Measurements from ENCODE around the gene CDH4. TPM values are rescaled to one million over a fixed set of nuclear protein-coding genes. Genes with fewer than 3 reads are reported as not detected.

The CDH4 gene
- total RNA-seq, 2 donors from 2014 or later = 0.08 to 0.09 TPM

DNA sequence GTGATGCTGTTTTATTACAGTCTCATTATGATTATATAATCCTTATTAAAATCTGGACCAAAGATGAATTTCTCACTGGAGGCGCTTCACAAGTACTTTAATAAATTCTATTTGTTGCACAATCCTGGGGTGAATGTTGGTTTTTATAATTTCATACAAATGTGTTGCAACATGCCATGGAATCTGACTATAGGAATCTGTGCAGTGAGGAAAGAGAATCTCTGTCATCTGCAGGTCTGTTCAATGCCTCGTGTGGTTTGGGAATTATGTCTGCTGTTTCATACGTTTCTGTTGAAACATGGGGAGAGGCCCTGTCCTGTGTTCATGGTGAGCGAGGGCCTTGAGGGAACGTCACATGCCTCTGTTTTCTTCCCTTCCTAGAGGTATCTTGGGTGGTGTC lies 277.3 kb downstream of the CDH4 start:
- Mint-ChIP-seq H3K36me3 (no peaks in the 10 kb centered on the region), H3K27ac (no peak overlapping the region), H3K9me3 (no peaks in the 10 kb centered on the region)
- DNase-seq (ENCODE audit: low spot score in 2 of 2) (no peak), ATAC-seq (no peak)

DNA sequence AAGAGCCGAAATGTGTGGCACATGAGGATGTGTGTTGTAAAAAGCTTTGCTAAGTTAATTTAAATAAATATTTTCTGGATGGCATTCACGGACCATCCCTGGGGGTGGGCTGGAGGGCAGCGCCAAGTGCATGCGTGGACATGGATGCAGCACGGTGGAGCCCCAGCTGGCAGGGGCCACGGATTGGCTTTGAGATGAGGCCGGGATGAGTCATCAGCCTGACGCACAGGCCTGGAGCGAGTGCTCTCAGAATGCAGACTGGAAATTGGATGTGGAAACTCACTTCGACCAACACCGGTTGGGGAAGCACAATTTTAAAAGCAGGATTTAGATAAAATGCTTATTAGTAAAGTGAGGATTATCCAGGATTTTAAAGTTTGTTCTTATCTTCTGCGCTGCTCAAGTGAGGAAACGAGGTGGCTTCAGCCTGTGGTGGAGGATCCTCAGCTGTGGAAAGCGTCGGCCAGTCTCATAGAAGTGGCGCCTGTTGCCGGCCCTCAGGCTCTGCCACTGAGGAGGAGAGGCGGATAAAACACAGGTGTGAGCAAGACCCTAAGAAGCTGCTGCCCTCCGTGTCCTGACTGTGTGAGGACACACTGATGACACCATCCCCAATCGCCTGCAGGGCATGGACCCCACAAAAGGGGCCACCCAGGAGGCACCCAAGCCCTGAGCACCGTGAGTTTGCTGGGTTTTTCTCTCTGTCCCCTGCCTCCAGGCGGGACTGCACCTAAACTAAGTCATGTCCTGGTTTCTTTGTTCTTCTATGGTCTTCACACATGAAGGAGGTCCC lies 279.7 kb downstream of the CDH4 start:
- no peaks in the 10 kb centered on the region for H3K36me3 Mint-ChIP-seq
- H3K9me3 Mint-ChIP-seq = no peaks in the 10 kb centered on the region
- no peak for DNase-seq (ENCODE audit: low spot score in 2 of 2)
- ATAC-seq = no peak
- no peak overlapping the region for H3K27ac Mint-ChIP-seq

DNA sequence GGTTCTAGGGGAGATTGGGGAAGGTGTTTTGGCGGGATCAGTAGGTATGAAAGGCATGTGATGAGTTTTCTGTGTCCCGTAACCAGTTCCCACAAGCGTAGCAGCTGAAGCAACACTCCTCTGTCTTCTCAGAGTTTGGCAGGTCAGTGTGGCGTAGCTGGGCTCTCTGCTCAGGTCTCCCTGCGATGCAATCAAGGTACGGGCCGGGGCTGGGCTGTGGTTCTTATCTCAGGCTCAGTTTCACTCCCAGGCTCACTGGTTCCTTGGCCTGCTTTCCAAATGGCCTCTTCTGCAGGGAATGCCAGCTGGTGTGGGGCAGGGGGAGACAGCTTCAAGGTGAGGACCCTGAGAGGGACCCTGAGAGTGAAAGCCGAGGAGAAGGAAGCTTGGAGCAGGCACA lies 280.7 kb downstream of the CDH4 start:
- DNase-seq (ENCODE audit: low spot score in 2 of 2) (no peak), ATAC-seq (no peak)
- no peaks in the 10 kb centered on the region for H3K36me3 Mint-ChIP-seq
- no peak overlapping the region for H3K27ac Mint-ChIP-seq
- H3K9me3 Mint-ChIP-seq = no peaks in the 10 kb centered on the region

DNA sequence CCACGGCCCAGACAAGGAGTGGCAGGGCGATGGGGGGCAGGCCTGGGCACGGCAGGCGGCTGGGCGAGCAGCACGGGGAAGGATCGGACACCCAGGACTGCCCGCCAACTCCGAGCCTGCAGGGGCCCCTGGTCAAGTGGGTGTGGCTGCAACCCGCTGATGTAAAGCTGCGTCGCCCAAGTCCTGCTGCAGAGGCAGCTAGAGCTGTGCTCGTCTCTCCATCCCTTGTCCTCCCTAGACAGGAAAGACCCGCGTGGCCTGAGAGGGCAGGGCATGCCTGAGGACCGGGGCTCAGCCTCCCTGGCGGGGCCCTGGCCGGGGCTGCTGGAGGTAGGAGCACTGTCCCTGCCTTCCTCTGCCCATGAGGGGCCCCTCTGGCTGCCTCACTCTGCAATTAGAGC lies 281.2 kb downstream of the CDH4 start:
- Mint-ChIP-seq H3K27ac (no peak overlapping the region), H3K9me3 (no peaks in the 10 kb centered on the region), H3K36me3 (no peaks in the 10 kb centered on the region)
- no peak for DNase-seq (ENCODE audit: low spot score in 2 of 2)
- ATAC-seq = no peak

DNA sequence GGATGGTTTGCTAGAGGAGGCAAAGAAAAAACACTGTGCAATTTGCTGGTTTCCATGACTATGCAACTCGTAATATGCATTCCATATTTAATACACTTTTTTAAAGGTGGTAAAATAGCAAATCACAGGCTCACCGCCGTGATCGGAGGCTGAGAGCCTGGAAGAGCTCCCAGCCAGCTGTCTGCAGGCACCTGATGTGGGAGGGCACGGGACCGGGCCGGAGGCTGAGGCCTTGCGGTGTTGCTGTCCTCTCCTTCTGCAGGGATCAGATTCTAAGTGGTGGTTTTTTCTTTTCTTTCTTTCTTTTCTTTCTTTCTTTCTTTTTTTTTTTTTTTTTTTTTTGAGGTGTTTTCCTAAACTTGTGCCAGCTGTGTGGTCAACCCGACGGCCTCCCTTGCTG lies 282.3 kb downstream of the CDH4 start:
- H3K36me3 Mint-ChIP-seq = no peaks in the 10 kb centered on the region
- no peak for ATAC-seq
- H3K27ac Mint-ChIP-seq = no peak overlapping the region

DNA sequence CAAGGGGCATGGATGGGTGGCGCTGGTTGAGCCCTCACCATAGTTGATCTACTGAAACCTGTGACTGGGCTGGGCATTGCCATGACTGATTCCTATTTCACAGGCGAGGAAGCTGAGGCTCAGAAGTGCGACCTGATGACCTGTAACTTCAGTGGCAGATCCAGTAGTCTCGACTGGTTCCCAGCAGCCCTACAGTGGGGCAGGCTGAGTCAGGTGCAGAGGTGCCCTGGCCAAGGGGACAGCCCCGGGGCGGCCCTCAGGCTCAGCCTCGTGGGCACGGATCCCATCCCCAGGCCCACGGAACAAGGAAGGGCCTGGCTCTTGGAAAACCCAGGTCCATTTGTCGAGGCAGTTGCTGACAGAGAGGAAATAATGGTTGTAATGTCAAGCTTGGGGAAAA lies 283.0 kb downstream of the CDH4 start:
- no peak for ATAC-seq
- Mint-ChIP-seq H3K36me3 (no peaks in the 10 kb centered on the region), H3K9me3 (no peaks in the 10 kb centered on the region), H3K27ac (no peak overlapping the region)
- no peak for DNase-seq (ENCODE audit: low spot score in 2 of 2)

More for the DNA sequence above, 282.3 kb downstream of the CDH4 start:
- DNase-seq (ENCODE audit: low spot score in 2 of 2) = no peak
- H3K9me3 Mint-ChIP-seq = no peaks in the 10 kb centered on the region

DNA sequence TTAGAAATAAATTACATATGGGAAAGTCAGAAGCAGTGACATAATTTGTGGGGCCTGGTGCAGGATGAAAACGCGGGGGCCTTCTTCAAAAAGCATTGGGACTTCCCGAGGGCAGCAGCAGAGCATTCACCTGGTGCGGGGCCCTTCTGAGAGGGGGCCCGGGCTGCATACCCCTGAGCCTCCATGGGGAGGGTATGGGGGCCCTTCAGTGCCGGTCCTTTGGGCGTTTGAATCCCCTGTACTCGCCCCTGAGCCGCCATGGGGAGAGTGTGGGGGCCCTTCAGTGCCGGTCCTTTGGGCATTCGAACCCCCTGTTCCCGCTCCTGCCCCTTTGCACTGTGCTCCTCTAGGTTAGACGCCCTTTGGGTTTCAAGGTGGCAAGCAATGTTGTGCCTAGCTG lies 283.5 kb downstream of the CDH4 start:
- DNase-seq (ENCODE audit: low spot score in 2 of 2) (no peak), ATAC-seq (no peak)
- Mint-ChIP-seq H3K27ac (no peak overlapping the region), H3K9me3 (no peaks in the 10 kb centered on the region), H3K36me3 (no peaks in the 10 kb centered on the region)

DNA sequence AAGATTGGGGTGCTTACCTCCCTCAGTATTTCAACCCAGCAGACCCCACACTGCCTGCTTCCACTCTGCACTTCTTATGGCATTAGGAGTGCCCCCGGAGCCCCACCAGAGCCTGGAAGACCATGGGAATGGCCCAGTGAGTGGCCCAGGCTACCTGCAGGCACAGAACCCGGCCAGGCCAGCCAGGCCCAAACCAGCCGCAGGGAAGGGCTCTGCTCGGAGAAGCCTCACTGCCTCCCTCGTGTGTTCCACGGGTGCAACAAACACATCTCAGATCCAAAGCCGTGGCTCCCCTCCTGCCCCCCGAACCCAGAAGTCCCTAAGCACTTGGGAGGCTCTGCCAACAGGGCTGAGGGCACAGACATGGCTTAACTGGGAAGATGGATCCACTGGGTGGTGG lies 283.9 kb downstream of the CDH4 start:
- no peak for ATAC-seq
- Mint-ChIP-seq H3K36me3 (no peaks in the 10 kb centered on the region), H3K27ac (no peak overlapping the region), H3K9me3 (no peaks in the 10 kb centered on the region)
- no peak for DNase-seq (ENCODE audit: low spot score in 2 of 2)

DNA sequence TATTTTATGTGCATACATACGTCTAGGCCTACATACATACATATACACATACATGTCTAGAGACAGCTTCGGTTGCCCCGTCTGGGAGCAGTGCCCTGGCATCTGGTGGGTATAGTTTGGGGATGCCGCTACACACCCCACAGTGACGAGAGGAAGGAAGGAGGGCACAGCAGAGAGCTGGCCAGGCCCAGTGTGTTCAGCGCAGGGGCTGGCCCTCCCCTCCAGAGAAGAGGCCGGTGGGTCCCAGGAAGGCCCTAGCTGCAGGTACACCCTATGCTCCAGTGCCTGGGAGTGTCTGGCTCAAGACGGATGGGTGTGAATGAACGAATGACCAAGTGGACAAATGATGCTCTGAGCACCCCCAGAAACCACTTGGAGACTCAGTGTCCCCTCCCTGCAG lies 284.6 kb downstream of the CDH4 start:
- ATAC-seq = no peak

DNA sequence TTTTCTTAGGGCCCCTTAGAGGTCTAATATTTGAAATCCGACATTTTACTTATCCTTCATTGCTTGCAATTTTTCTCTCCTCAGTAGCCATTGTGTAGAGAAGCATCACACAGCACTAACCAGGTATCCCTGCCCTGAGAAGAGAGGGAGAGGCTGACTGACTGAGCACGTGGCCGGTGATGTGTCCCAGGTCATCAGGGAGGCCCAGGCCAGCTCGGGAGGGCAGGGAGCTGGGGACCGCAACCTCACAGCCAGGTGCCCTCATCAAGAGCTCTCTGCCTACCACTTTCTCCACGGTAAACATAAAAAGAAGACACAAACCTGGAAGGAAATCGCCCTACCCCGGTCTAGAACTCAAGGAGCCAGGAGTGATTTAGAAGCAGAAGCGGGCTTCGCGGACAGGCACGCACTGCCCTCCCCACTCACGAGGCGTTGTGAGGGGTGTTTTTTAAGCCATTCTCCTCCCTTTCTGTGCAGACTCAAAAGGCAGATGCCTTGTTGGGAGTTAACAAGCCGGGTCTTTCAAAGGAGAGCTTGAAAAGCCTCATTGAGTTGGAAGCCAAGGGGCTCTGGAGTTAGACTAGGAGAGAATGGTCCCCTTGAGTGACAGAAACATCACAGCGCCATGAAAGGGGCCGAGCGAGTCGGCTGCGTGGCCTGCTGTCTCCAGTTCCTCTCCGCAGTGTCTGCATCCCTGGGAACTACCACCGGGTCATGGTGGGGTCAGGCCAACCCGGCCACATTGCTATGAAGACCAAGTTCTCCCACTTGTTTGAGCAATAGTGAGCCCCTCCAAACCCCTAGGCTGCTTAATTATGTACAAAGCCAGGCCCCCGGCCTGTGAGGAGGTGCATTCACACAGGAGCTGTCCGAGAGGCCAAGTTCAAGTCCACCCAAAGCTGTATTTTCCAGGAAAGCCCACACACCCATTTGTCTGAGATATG lies 285.4 kb downstream of the CDH4 start:
- no peak overlapping the region for H3K27ac Mint-ChIP-seq
- no peaks in the 10 kb centered on the region for H3K9me3 Mint-ChIP-seq
- H3K36me3 Mint-ChIP-seq = no peaks in the 10 kb centered on the region
- ATAC-seq (no peak), DNase-seq (ENCODE audit: low spot score in 2 of 2) (no peak)

More for the DNA sequence above, 284.6 kb downstream of the CDH4 start:
- H3K27ac Mint-ChIP-seq = no peak overlapping the region
- H3K9me3 Mint-ChIP-seq = no peaks in the 10 kb centered on the region
- no peaks in the 10 kb centered on the region for H3K36me3 Mint-ChIP-seq
- no peak for DNase-seq (ENCODE audit: low spot score in 2 of 2)

DNA sequence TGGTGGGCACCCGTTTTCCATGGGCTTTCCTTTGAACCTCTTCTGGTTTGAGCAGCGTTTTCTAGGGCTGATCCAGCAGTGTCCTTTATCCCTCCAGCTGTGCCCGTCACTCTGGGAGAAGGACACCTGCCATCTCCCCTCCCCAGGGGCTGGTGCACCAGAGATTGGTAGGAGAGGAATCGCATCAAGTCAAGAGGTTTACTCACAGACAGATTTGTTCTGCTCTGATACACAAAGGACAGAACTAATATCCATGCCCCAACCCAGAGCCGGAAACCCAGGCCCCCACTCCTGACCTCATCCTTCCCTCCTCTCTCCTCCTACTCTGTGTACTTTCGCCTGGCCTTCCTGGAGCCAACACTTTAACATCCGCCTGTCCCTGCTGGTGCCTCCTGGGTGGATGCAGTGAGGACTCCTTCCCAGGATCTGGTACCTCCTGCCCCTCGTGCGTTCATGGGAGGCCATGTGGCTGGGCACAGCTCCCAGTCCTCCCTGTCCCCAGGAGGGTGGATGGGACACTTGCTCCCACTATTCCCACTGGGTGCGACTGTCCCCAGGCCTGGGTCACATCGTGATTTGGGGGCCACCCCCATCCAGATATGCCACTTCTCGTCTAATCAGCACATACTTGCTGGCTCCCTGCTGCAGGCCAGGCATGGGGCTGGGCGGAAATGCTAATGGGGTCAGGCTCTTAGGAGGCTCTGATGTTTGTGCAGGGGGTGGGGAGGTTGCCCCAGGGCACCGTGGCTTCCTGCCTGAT lies 286.3 kb downstream of the CDH4 start:
- H3K9me3 Mint-ChIP-seq = no peaks in the 10 kb centered on the region
- H3K27ac Mint-ChIP-seq = no peak overlapping the region
- H3K36me3 Mint-ChIP-seq = no peaks in the 10 kb centered on the region
- no peak for DNase-seq (ENCODE audit: low spot score in 2 of 2)
- no peak for ATAC-seq

DNA sequence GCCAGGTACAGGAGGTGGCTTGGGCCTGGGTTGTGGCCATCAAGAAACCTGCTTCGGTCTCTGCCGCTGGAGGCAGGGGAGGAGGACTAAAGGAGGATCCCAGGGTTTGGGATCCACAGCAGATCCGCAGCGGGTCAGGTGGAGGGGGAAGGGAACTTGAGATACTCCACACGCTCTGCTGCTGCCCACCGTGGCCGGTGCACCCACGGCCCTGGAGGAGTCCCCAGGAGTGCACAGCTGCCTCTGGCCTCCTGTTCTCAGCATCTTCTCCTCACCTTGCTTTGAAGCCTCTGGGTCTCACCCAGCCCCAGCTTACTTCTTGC lies 286.8 kb downstream of the CDH4 start:
- ATAC-seq (no peak), DNase-seq (ENCODE audit: low spot score in 2 of 2) (no peak)
- H3K27ac Mint-ChIP-seq = no peak overlapping the region
- H3K36me3 Mint-ChIP-seq = no peaks in the 10 kb centered on the region
- no peaks in the 10 kb centered on the region for H3K9me3 Mint-ChIP-seq

DNA sequence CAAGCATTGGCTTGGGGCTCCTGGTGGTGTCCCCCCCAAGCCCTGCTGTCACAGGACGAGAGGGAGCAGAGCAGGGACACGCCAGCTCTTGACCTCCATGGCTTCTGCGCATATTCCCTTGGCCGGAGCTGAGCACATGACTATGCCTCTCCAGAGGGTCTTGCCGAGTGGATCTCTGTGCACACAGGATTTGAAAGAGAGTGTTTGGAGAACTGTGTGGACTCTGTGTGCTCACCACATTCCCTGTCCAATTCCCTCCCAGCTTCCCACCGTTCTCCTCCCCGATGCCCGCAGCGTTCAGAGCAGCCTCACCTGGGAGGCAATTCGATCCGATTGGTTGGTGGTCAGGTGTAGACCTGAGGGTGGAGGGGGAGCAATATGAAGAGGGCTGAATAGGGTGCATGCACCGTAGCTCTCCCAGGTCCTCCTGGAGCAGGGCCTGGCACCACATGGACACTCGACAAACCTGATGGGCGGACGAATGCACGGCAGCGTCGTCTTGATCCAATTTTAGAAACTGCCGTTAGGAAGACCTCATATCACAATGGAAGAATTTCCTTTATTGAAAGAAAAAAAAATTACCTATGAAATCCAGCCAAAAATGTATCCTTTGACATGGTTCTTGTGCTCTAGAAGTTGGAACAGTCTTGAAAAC lies 287.8 kb downstream of the CDH4 start:
- no peak overlapping the region for H3K27ac Mint-ChIP-seq
- no peaks in the 10 kb centered on the region for H3K9me3 Mint-ChIP-seq
- no peak for ATAC-seq
- no peaks in the 10 kb centered on the region for H3K36me3 Mint-ChIP-seq
- DNase-seq (ENCODE audit: low spot score in 2 of 2) = no peak

DNA sequence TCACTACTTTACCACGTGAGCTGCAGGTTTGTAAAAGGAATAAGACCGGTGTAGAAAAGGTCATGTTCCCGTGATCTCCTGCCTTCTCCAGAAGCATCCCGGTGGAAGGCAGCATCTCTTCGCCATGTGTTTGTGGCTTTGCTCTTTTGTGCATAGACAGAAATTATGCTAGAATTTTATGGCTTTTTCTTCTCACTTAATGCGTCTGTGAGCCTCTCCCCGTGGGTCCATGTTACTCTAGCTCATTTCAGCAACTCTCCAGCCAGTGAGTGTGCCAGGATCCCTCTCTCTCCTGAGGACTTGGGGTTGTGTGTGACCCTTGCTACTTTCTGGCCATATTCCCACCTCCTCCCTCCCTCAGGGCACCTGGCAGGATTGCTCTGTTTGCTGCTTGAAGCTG lies 289.5 kb downstream of the CDH4 start:
- no peak for DNase-seq (ENCODE audit: low spot score in 2 of 2)
- ATAC-seq = no peak
- H3K36me3 Mint-ChIP-seq = no peaks in the 10 kb centered on the region
- H3K27ac Mint-ChIP-seq = no peak overlapping the region
- H3K9me3 Mint-ChIP-seq = peaks cover 0 to 8% of the 10 kb centered on the region in 2 donors

DNA sequence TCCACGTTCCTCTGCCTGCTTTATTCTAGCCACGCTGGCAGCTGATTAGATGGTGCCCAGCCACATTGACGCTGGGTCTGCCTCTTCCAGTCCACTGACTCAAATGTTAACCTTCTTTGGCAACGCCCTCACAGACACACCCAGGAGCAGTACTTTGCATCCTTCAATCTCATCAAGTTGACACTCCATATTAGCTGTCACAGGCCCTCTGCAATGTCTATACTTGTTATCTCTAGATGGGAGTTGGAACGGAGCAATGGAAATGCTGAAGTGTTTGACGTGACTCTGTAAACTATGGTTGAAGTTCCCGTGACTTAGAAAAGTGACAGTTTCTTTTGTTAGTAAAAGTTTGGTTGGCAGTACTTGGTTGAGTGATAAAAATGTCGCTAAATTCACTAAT lies 291.0 kb downstream of the CDH4 start:
- Mint-ChIP-seq H3K27ac (no peak overlapping the region), H3K9me3 (peaks cover 0 to 8% of the 10 kb centered on the region in 2 donors), H3K36me3 (no peaks in the 10 kb centered on the region)
- DNase-seq (ENCODE audit: low spot score in 2 of 2) = no peak
- no peak for ATAC-seq

DNA sequence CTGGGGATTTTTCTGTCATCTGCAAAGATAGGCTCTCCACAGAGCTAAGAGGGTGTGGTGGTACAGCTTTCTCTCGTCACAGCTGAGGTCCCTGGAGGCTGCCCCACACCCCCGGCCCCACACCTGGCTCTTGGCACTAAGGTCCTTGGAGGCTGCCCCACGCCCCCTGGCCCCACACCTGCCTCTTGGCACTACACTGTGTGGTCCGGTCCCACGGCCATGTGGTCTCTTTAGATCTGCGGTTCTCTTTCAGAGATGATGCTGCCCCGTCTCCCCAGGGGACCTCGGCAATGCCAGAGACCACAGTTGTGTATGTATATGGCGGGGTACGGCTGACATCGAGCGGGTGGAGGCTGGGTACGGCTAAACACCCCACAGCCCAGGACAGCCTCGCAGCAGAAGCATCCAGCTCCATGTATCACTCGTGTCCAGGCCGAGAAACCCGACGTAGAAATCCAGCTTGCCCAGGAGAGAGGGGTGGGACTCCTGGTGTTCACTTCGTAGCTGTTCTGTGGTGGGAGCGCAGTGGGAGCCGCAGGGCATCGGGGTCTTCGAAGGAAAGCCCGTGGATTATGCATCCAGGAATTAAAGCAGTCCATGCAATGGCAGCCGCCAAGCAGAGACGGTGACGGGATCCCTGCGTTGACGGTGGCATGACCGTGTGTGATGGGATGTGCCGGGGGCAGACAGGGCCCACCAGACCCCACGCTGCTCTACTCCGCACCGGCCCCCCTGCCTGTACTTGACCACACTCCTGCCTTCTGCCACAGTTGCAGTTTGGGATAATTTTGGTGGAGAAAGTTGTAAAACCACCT lies 292.1 kb downstream of the CDH4 start:
- H3K9me3 Mint-ChIP-seq = peaks cover 0 to 8% of the 10 kb centered on the region in 2 donors
- ATAC-seq (no peak), DNase-seq (ENCODE audit: low spot score in 2 of 2) (no peak)
- H3K36me3 Mint-ChIP-seq = no peaks in the 10 kb centered on the region
- H3K27ac Mint-ChIP-seq = no peak overlapping the region
